Uterus (tissue), 4 donors: Measurements from ENCODE around the gene DKK3. TPM values are rescaled to one million over a fixed set of nuclear protein-coding genes. Genes with fewer than 3 reads are reported as not detected.

Experiments used
- DNase-seq, 2 donors: peaks; one replicate each; pipeline ENCODE4 v3.0.0-alpha.2; 2019 to 2020
- H3K27ac ChIP-seq, 2 donors: fragments of 200-600 bp; sonication (generic); 1 replicate in 1 of 2; 2 replicates in 1 of 2; pipeline ENCODE4 v1.5.1; 2016 to 2018
- H3K27me3 ChIP-seq, 2 donors: fragments of 200-600 bp; sonication (generic); one replicate each; pipeline ENCODE4 v1.5.1; 2018 to 2019; ENCODE audit warnings: control low read depth in 1 of 2
- H3K36me3 ChIP-seq, 2 donors: fragments of 200-600 bp; sonication (generic); one replicate each; pipeline ENCODE4 v1.5.1; 2019; ENCODE audit warnings: control low read depth in 1 of 2
- H3K4me1 ChIP-seq, 2 donors: fragments of 200-600 bp; sonication (generic); one replicate each; pipeline ENCODE4 v1.5.1; 2018 to 2019; ENCODE audit warnings: control low read depth in 1 of 2
- H3K4me3 ChIP-seq, 2 donors: fragments of 200-600 bp; sonication (generic); 1 replicate in 1 of 2; 2 replicates in 1 of 2; pipeline ENCODE4 v1.5.1; 2018 to 2019; ENCODE audit warnings: mild to moderate bottlenecking in 1 of 2
- H3K9me3 ChIP-seq, 2 donors: fragments of 200-600 bp; sonication (generic); one replicate each; pipeline ENCODE4 v1.5.1; 2019; ENCODE audit warnings: control low read depth in 1 of 2
- POLR2A ChIP-seq, 2 donors: fragments of 450-650 bp; IDR thresholded peaks; one replicate each; pipeline ENCODE4 v1.6.1; 2016; ENCODE audit warnings: antibody characterized with exemption in 2 of 2, mild to moderate bottlenecking in 1 of 2, moderate library complexity in 1 of 2
- intact Hi-C: fragments of 100-400 bp; cut with DNase I; formaldehyde crosslinking; loops from one replicate; pipeline ENCODE4 v1.15.1; 2023; ENCODE audit warnings: low total_unique reads
- total RNA-seq, 4 donors: library from RNA; depleted of rRNA in 3 of 4; stranded (reverse); fragments of >200 nt in 3 of 4; gene quantifications; one replicate each; pipeline versions ENCODE4 v1.1.0 to v1.2.4, GENCODE V29; 2014 to 2023
- TF ChIP-seq, protein P1 (sequence below), 4 experiments: fragments of 200-600 bp in 2 of 4; fragments of 450-650 bp in 2 of 4; sonication (generic) in 2 of 4; IDR thresholded peaks; one replicate each; pipeline ENCODE4 v1.5.1; 2016 to 2019; ENCODE audit warnings: antibody characterized with exemption in 4 of 4, mild to moderate bottlenecking in 2 of 4, moderate library complexity in 1 of 4
- donor health status: DM: yes; HTN: yes; CAD: no.

The DKK3 gene
- total RNA-seq, 4 donors from 2014 or later = 26.4 to 151 (median 99.0) TPM

GRCh38 chr11:12007230-12007593 is 1.2 kb downstream of the DKK3 start:
- Histone ChIP-seq H3K27me3 (no peaks in the 10 kb centered on the region), H3K9me3 (no peaks in the 10 kb centered on the region), H3K36me3 (no peaks in the 10 kb centered on the region), H3K27ac (peak overlapping the region in 1 of 2 donors; percentile 22), H3K4me3 (no peak overlapping the region), H3K4me1 (no peaks in the 10 kb centered on the region)
- no peak for DNase-seq
- intact Hi-C loops = no loop called here
- TF ChIP-seq POLR2A (IDR thresholded peaks at IDR 0.05) = no peak
- TF ChIP-seq, protein P1, sequence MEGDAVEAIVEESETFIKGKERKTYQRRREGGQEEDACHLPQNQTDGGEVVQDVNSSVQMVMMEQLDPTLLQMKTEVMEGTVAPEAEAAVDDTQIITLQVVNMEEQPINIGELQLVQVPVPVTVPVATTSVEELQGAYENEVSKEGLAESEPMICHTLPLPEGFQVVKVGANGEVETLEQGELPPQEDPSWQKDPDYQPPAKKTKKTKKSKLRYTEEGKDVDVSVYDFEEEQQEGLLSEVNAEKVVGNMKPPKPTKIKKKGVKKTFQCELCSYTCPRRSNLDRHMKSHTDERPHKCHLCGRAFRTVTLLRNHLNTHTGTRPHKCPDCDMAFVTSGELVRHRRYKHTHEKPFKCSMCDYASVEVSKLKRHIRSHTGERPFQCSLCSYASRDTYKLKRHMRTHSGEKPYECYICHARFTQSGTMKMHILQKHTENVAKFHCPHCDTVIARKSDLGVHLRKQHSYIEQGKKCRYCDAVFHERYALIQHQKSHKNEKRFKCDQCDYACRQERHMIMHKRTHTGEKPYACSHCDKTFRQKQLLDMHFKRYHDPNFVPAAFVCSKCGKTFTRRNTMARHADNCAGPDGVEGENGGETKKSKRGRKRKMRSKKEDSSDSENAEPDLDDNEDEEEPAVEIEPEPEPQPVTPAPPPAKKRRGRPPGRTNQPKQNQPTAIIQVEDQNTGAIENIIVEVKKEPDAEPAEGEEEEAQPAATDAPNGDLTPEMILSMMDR (IDR thresholded peaks at IDR 0.05) = no peak

- TF ChIP-seq, protein P1 (IDR thresholded peaks at IDR 0.05) = no peak
- TF ChIP-seq POLR2A (IDR thresholded peaks at IDR 0.05) = no peak
- Histone ChIP-seq H3K4me1 (no peaks in the 10 kb centered on the region), H3K4me3 (no peak overlapping the region), H3K27ac (peak overlapping the region in 1 of 2 donors; percentile 22), H3K9me3 (no peaks in the 10 kb centered on the region), H3K27me3 (no peaks in the 10 kb centered on the region), H3K36me3 (no peaks in the 10 kb centered on the region)
- intact Hi-C loops = no loop called here
- no peak for DNase-seq
Observed at GRCh38 chr11:12006552-12007229, 1.7 kb downstream of the DKK3 start.

DNA sequence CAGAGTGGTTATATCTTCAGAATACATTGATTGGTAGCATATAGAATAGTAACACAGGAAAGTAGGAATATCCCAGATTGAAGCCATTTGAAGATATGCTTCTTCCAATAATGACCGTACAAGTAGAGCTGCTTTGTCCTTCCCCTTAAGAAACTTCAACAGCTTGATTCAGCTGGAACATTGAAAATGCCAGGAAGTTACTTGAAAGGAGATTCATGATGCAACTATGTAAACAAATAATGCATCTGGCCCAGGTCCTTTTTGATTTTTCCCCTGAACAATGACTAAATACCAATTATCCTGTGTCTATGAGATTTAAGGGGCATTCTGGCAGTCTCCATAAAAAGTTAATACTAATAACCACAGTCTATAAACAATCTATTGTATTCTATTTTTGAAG is 3.0 kb downstream of the DKK3 start:
- H3K27me3 ChIP-seq = no peaks in the 10 kb centered on the region
- TF ChIP-seq, protein P1 (IDR thresholded peaks at IDR 0.05) = no peak
- TF ChIP-seq POLR2A (IDR thresholded peaks at IDR 0.05) = no peak
- no peaks in the 10 kb centered on the region for H3K9me3 ChIP-seq
- intact Hi-C loops = no loop called here
- no peak overlapping the region for H3K4me3 ChIP-seq
- no peaks in the 10 kb centered on the region for H3K36me3 ChIP-seq
- no peak for DNase-seq
- no peaks in the 10 kb centered on the region for H3K4me1 ChIP-seq
- H3K27ac ChIP-seq = no peak overlapping the region

- TF ChIP-seq POLR2A (IDR thresholded peaks at IDR 0.05) = no peak
- TF ChIP-seq, protein P1 (IDR thresholded peaks at IDR 0.05) = no peak
- no peaks in the 10 kb centered on the region for H3K9me3 ChIP-seq
- no peak overlapping the region for H3K27ac ChIP-seq
- no peaks in the 10 kb centered on the region for H3K36me3 ChIP-seq
- intact Hi-C loops = no loop called here
- H3K27me3 ChIP-seq = no peaks in the 10 kb centered on the region
- H3K4me1 ChIP-seq = no peaks in the 10 kb centered on the region
- H3K4me3 ChIP-seq = no peak overlapping the region
- no peak for DNase-seq
Observed at GRCh38 chr11:12005061-12005460, 3.4 kb downstream of the DKK3 start.

DNA sequence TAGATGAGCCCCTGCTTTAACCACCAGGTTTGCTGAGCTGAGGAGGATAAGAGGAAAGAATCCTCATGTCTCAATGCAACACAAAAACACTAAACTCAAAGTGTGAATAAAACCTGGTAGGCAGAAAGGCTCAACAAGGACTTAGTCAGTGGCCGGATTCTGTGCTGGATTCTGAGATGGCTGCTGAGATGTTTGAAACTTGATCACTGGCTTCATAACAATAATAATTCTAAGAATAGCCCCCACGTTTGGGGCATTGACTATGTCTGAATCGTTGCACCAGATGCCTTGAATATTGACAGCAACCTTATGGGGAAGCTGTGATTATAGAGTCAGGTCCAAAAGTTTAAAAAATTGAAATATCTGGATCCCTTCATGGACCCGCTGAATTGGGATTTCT is 4.6 kb downstream of the DKK3 start:
- Histone ChIP-seq H3K9me3 (no peaks in the 10 kb centered on the region), H3K27ac (no peak overlapping the region), H3K27me3 (no peaks in the 10 kb centered on the region), H3K4me1 (no peaks in the 10 kb centered on the region), H3K36me3 (no peaks in the 10 kb centered on the region), H3K4me3 (no peak overlapping the region)
- no peak for TF ChIP-seq POLR2A (IDR thresholded peaks at IDR 0.05)
- TF ChIP-seq, protein P1 (IDR thresholded peaks at IDR 0.05) = no peak
- no peak for DNase-seq
- intact Hi-C loops = no loop called here
